UCSD-AML1 (cell line): ENCODE data around the gene ZMYND8.
A peak's percentile ranks its signal among the peaks of the same experiment; 100 is the strongest.
"Not testable (repeated sequence)": the region's sequence is repeated elsewhere in the genome, so short reads cannot be mapped to it uniquely, and the experiment has no call there.

ENCODE experiments used
- DNase-seq: peaks from one replicate; lab custom pipeline; 2025; ENCODE audit not compliant: unreplicated experiment; lab: John Stamatoyannopoulos, UW

The ZMYND8 gene

GRCh38 chr20:47373206-47373733 is 16.8 kb upstream of the ZMYND8 start:
- no peak for DNase-seq

- DNase-seq = no peak
Measured at GRCh38 chr20:47370850-47371782, 14.6 kb upstream of the ZMYND8 start.

- DNase-seq = no peak
Measured at GRCh38 chr20:47370214-47370613, 13.7 kb upstream of the ZMYND8 start.

- DNase-seq = no peak
Measured at GRCh38 chr20:47368301-47368700, 11.8 kb upstream of the ZMYND8 start.

- DNase-seq = not testable (repeated sequence)
Measured at GRCh38 chr20:47366301-47366700, 9.8 kb upstream of the ZMYND8 start.

GRCh38 chr20:47365023-47365764 is 8.7 kb upstream of the ZMYND8 start:
- DNase-seq = no peak

- DNase-seq = peak; percentile 37
Measured at GRCh38 chr20:47362361-47363219, 6.1 kb upstream of the ZMYND8 start.

GRCh38 chr20:47361057-47361915 is 4.8 kb upstream of the ZMYND8 start:
- DNase-seq = no peak

- peak; percentile 89 for DNase-seq
Measured at GRCh38 chr20:47360297-47361056, 4.0 kb upstream of the ZMYND8 start.

GRCh38 chr20:47359530-47360296 is 3.2 kb upstream of the ZMYND8 start:
- no peak for DNase-seq

GRCh38 chr20:47358672-47359529 is 2.4 kb upstream of the ZMYND8 start:
- DNase-seq = peak; percentile 80

- no peak for DNase-seq
Measured at GRCh38 chr20:47358039-47358671, 1.7 kb upstream of the ZMYND8 start.

GRCh38 chr20:47357296-47358038 is 968 bp upstream of the ZMYND8 start:
- peak; percentile 93 for DNase-seq

- no peak for DNase-seq
Measured at GRCh38 chr20:47356220-47356525, 326 bp downstream of the ZMYND8 start.

- no peak for DNase-seq
Measured at GRCh38 chr20:47355489-47356219, 845 bp downstream of the ZMYND8 start.
